Neural progenitor cell (in vitro differentiated cells): ENCODE results near the gene ATXN1. TPM values are rescaled to one million over a fixed set of nuclear protein-coding genes. Genes with fewer than 3 reads are reported as not detected.

Experiments
- DNase-seq: peaks from one replicate; pipeline ENCODE4 v3.0.0-alpha.2; 2016; ENCODE audit warnings: low spot score
- H2AFZ ChIP-seq: fragments of 200-600 bp; sonication (generic); replicated peaks from 2 replicates; pipeline ENCODE4 v1.6.1; 2016; ENCODE audit warnings: antibody characterized with exemption
- H3F3A ChIP-seq: fragments of 200-600 bp; sonication (generic); 2 replicates; pipeline ENCODE4 v1.6.1; 2016; ENCODE audit warnings: antibody characterized with exemption, low read depth
- H3K27ac ChIP-seq: fragments of 200-600 bp; sonication (generic); 2 replicates; pipeline ENCODE4 v1.5.1; 2016; ENCODE audit warnings: mild to moderate bottlenecking
- H3K27me3 ChIP-seq: fragments of 200-600 bp; sonication (generic); 2 replicates; pipeline ENCODE4 v1.6.1; 2016; ENCODE audit warnings: mild to moderate bottlenecking, moderate library complexity
- H3K36me3 ChIP-seq: fragments of 200-600 bp; sonication (generic); 2 replicates; pipeline ENCODE4 v1.5.1; 2016
- H3K4me1 ChIP-seq: fragments of 200-600 bp; sonication (generic); 2 replicates; pipeline ENCODE4 v1.6.1; 2016; ENCODE audit warnings: mixed run types
- H3K4me2 ChIP-seq: fragments of 200-600 bp; sonication (generic); 2 replicates; pipeline ENCODE4 v1.6.1; 2016
- H3K4me3 ChIP-seq: fragments of 200-600 bp; sonication (generic); 2 replicates; pipeline ENCODE4 v1.5.1; 2016
- H3K79me2 ChIP-seq: fragments of 200-600 bp; sonication (generic); 2 replicates; pipeline ENCODE4 v1.6.1; 2016; ENCODE audit warnings: low read depth
- H3K9ac ChIP-seq: fragments of 200-600 bp; sonication (generic); 2 replicates; pipeline ENCODE4 v1.6.1; 2016
- H3K9me3 ChIP-seq: fragments of 200-600 bp; sonication (generic); 2 replicates; pipeline ENCODE4 v1.5.1; 2016; ENCODE audit warnings: low read depth
- H4K20me1 ChIP-seq: fragments of 200-600 bp; sonication (generic); 2 replicates; pipeline ENCODE4 v1.6.1; 2016; ENCODE audit warnings: low read depth
- H3K27ac Mint-ChIP-seq: 3 replicates; pipeline ENCODE4 v1.8.0; 2021; ENCODE audit warnings: mixed read lengths
- H3K27me3 Mint-ChIP-seq: 2 replicates; pipeline ENCODE4 v1.8.0; 2022; ENCODE audit warnings: low read depth, mild to moderate bottlenecking, inconsistent platforms, moderate library complexity, mixed read lengths; ENCODE audit not compliant: insufficient read depth
- H3K36me3 Mint-ChIP-seq: 3 replicates; pipeline ENCODE4 v1.8.0; 2021; ENCODE audit warnings: mixed read lengths
- H3K4me1 Mint-ChIP-seq: 3 replicates; pipeline ENCODE4 v1.8.0; 2021; ENCODE audit warnings: mixed read lengths
- H3K4me3 Mint-ChIP-seq: 3 replicates; pipeline ENCODE4 v1.8.0; 2021; ENCODE audit warnings: mild to moderate bottlenecking, moderate library complexity, mixed read lengths
- H3K9me3 Mint-ChIP-seq: 3 replicates; pipeline ENCODE4 v1.8.0; 2020; ENCODE audit warnings: mixed read lengths
- CTCF ChIP-seq: fragments of 200-600 bp; sonication (generic); IDR thresholded peaks from 2 replicates; pipeline ENCODE4 v1.5.1; 2017; ENCODE audit warnings: antibody characterized with exemption, mild to moderate bottlenecking
- EZH2 ChIP-seq: fragments of 200-600 bp; sonication (generic); IDR thresholded peaks from 2 replicates; pipeline ENCODE4 v1.6.1; 2017; ENCODE audit warnings: antibody characterized with exemption, mild to moderate bottlenecking, moderate library complexity
- EZH2phosphoT487 ChIP-seq: fragments of 200-600 bp; sonication (generic); IDR thresholded peaks from 2 replicates; pipeline ENCODE4 v1.6.1; 2017; ENCODE audit warnings: antibody characterized with exemption
- total RNA-seq: library from RNA; depleted of rRNA; stranded (reverse); fragments of >200 nt; gene quantifications from 2 replicates; pipeline ENCODE4 v1.2.3, GENCODE V29; 2015; ENCODE audit warnings: low replicate concordance

Gene ATXN1
- total RNA-seq, 1 donor from 2014 or later = 3.6 TPM

- Mint-ChIP-seq H3K27ac (no peak overlapping the region), H3K9me3 (no peaks in the 10 kb centered on the region), H3K4me1 (peaks cover 18% of the 10 kb centered on the region), H3K4me3 (no peak overlapping the region), H3K27me3 (no peaks in the 10 kb centered on the region), H3K36me3 (no peaks in the 10 kb centered on the region)
- H4K20me1 ChIP-seq = no peaks in the 10 kb centered on the region
- DNase-seq = no peak
- H3K4me2 ChIP-seq = no peak overlapping the region
- H2AFZ ChIP-seq = no peak overlapping the region
- H3K27ac ChIP-seq = no peak overlapping the region
- H3K79me2 ChIP-seq = no peaks in the 10 kb centered on the region
- no peaks in the 10 kb centered on the region for H3K9me3 ChIP-seq
- H3F3A ChIP-seq = no peaks in the 10 kb centered on the region
- H3K36me3 ChIP-seq = no peaks in the 10 kb centered on the region
- H3K27me3 ChIP-seq = no peaks in the 10 kb centered on the region
- H3K4me3 ChIP-seq = no peak overlapping the region
- no peak overlapping the region for H3K9ac ChIP-seq
- TF ChIP-seq EZH2 (no peak), EZH2phosphoT487 (no peak), CTCF (no peak)
- H3K4me1 ChIP-seq = peaks cover 19% of the 10 kb centered on the region
These were observed 21.2 kb downstream of the ATXN1 start for GRCh38 chr6:16740097-16740496.

GRCh38 chr6:16739329-16739801 is 21.9 kb downstream of the ATXN1 start:
- H3K4me1 Mint-ChIP-seq = peaks cover 18% of the 10 kb centered on the region

GRCh38 chr6:16737925-16738324 is 23.3 kb downstream of the ATXN1 start:
- H3K9me3 Mint-ChIP-seq = no peaks in the 10 kb centered on the region
- no peaks in the 10 kb centered on the region for H3K79me2 ChIP-seq
- no peak overlapping the region for H3K27ac ChIP-seq
- no peaks in the 10 kb centered on the region for H3K36me3 Mint-ChIP-seq
- H3K4me1 Mint-ChIP-seq = peaks cover 18% of the 10 kb centered on the region
- H3K27ac Mint-ChIP-seq = no peak overlapping the region
- peaks cover 19% of the 10 kb centered on the region for H3K4me1 ChIP-seq
- H3K9me3 ChIP-seq = no peaks in the 10 kb centered on the region
- no peak overlapping the region for H3K4me3 ChIP-seq
- H3K9ac ChIP-seq = no peak overlapping the region
- no peaks in the 10 kb centered on the region for H3K27me3 ChIP-seq
- H3K4me3 Mint-ChIP-seq = no peak overlapping the region
- no peaks in the 10 kb centered on the region for H3F3A ChIP-seq
- no peak for DNase-seq
- H3K4me2 ChIP-seq = no peak overlapping the region
- no peaks in the 10 kb centered on the region for H3K27me3 Mint-ChIP-seq
- no peak overlapping the region for H2AFZ ChIP-seq
- no peaks in the 10 kb centered on the region for H3K36me3 ChIP-seq
- no peaks in the 10 kb centered on the region for H4K20me1 ChIP-seq
- TF ChIP-seq EZH2phosphoT487 (no peak), CTCF (no peak), EZH2 (no peak)

More at GRCh38 chr6:16739329-16739801, 21.9 kb downstream of the ATXN1 start:
- no peak overlapping the region for H3K27ac Mint-ChIP-seq
- H3K36me3 Mint-ChIP-seq = no peaks in the 10 kb centered on the region
- Histone ChIP-seq H3K27ac (no peak overlapping the region), H3K4me3 (no peak overlapping the region), H3K27me3 (no peaks in the 10 kb centered on the region), H3K4me2 (no peak overlapping the region), H3K36me3 (no peaks in the 10 kb centered on the region), H3K9ac (no peak overlapping the region), H3K9me3 (no peaks in the 10 kb centered on the region), H4K20me1 (no peaks in the 10 kb centered on the region), H3K79me2 (no peaks in the 10 kb centered on the region), H3K4me1 (peaks cover 19% of the 10 kb centered on the region), H2AFZ (no peak overlapping the region), H3F3A (no peaks in the 10 kb centered on the region)
- peak; percentile 20 for DNase-seq
- no peak for TF ChIP-seq EZH2phosphoT487
- no peak for TF ChIP-seq EZH2
- TF ChIP-seq CTCF = peak; percentile 10
- H3K9me3 Mint-ChIP-seq = no peaks in the 10 kb centered on the region
- H3K27me3 Mint-ChIP-seq = no peaks in the 10 kb centered on the region
- no peak overlapping the region for H3K4me3 Mint-ChIP-seq
